ENCODE measurements around the gene ZCCHC4.

ZCCHC4 gene

GRCh38 chr4:25379591-25379990 lies 67.0 kb downstream of the ZCCHC4 start:
- Histone ChIP-seq H3K36me3 (ENCODE audit: low read depth) (peaks cover 45% of the 10 kb centered on the region), H3K27ac (ENCODE audit: poor library complexity, severe bottlenecking) (no peak overlapping the region), H3K4me1 (ENCODE audit: insufficient read depth, poor library complexity, severe bottlenecking) (no peaks in the 10 kb centered on the region), H3K9me3 (ENCODE audit: severe bottlenecking) (no peaks in the 10 kb centered on the region), H3K27me3 (ENCODE audit: insufficient read depth, poor library complexity, severe bottlenecking) (no peaks in the 10 kb centered on the region), H3K4me3 (ENCODE audit: severe bottlenecking) (no peak overlapping the region)
- ATAC-seq (ENCODE audit: low read depth) (no peak), DNase-seq (ENCODE audit: low spot score) (no peak)
- no peak for TF ChIP-seq CTCF (IDR thresholded peaks at IDR 0.05; ENCODE audit: poor library complexity, severe bottlenecking)

GRCh38 chr4:25383647-25384046 lies 71.1 kb downstream of the ZCCHC4 start:
- Histone ChIP-seq H3K27ac (ENCODE audit: poor library complexity, severe bottlenecking) (no peak overlapping the region), H3K4me3 (ENCODE audit: severe bottlenecking) (no peak overlapping the region), H3K27me3 (ENCODE audit: insufficient read depth, poor library complexity, severe bottlenecking) (no peaks in the 10 kb centered on the region), H3K9me3 (ENCODE audit: severe bottlenecking) (no peaks in the 10 kb centered on the region), H3K4me1 (ENCODE audit: insufficient read depth, poor library complexity, severe bottlenecking) (no peaks in the 10 kb centered on the region), H3K36me3 (ENCODE audit: low read depth) (peaks cover 77% of the 10 kb centered on the region)
- no peak for DNase-seq (ENCODE audit: low spot score)
- no peak for TF ChIP-seq CTCF (IDR thresholded peaks at IDR 0.05; ENCODE audit: poor library complexity, severe bottlenecking)
- ATAC-seq (ENCODE audit: low read depth): no peak

- no peaks in the 10 kb centered on the region for H3K27me3 ChIP-seq (ENCODE audit: insufficient read depth, poor library complexity, severe bottlenecking)
- H3K4me1 ChIP-seq (ENCODE audit: insufficient read depth, poor library complexity, severe bottlenecking): no peaks in the 10 kb centered on the region
- no peaks in the 10 kb centered on the region for H3K9me3 ChIP-seq (ENCODE audit: severe bottlenecking)
- TF ChIP-seq CTCF (IDR thresholded peaks at IDR 0.05; ENCODE audit: poor library complexity, severe bottlenecking): no peak
- H3K4me3 ChIP-seq (ENCODE audit: severe bottlenecking): no peak overlapping the region
- ATAC-seq (ENCODE audit: low read depth) (no peak), DNase-seq (ENCODE audit: low spot score) (no peak)
- no peak overlapping the region for H3K27ac ChIP-seq (ENCODE audit: poor library complexity, severe bottlenecking)
- H3K36me3 ChIP-seq (ENCODE audit: low read depth): peaks cover 83% of the 10 kb centered on the region
Observed at GRCh38 chr4:25386926-25387325, 74.4 kb downstream of the ZCCHC4 start.

- no peak overlapping the region for H3K4me3 ChIP-seq (ENCODE audit: severe bottlenecking)
- no peaks in the 10 kb centered on the region for H3K4me1 ChIP-seq (ENCODE audit: insufficient read depth, poor library complexity, severe bottlenecking)
- no peak overlapping the region for H3K27ac ChIP-seq (ENCODE audit: poor library complexity, severe bottlenecking)
- H3K9me3 ChIP-seq (ENCODE audit: severe bottlenecking): peaks cover 3% of the 10 kb centered on the region
- DNase-seq (ENCODE audit: low spot score) (no peak), ATAC-seq (ENCODE audit: low read depth) (no peak)
- no peak for TF ChIP-seq CTCF (IDR thresholded peaks at IDR 0.05; ENCODE audit: poor library complexity, severe bottlenecking)
- peaks cover 86% of the 10 kb centered on the region for H3K36me3 ChIP-seq (ENCODE audit: low read depth)
- H3K27me3 ChIP-seq (ENCODE audit: insufficient read depth, poor library complexity, severe bottlenecking): no peaks in the 10 kb centered on the region
Observed at GRCh38 chr4:25397305-25397704, 84.7 kb downstream of the ZCCHC4 start.

- peaks cover 86% of the 10 kb centered on the region for H3K36me3 ChIP-seq (ENCODE audit: low read depth)
- ATAC-seq (ENCODE audit: low read depth) (no peak), DNase-seq (ENCODE audit: low spot score) (no peak)
- H3K27ac ChIP-seq (ENCODE audit: poor library complexity, severe bottlenecking): no peak overlapping the region
- peaks cover 3% of the 10 kb centered on the region for H3K9me3 ChIP-seq (ENCODE audit: severe bottlenecking)
- no peaks in the 10 kb centered on the region for H3K27me3 ChIP-seq (ENCODE audit: insufficient read depth, poor library complexity, severe bottlenecking)
- H3K4me1 ChIP-seq (ENCODE audit: insufficient read depth, poor library complexity, severe bottlenecking): no peaks in the 10 kb centered on the region
- no peak for TF ChIP-seq CTCF (IDR thresholded peaks at IDR 0.05; ENCODE audit: poor library complexity, severe bottlenecking)
- H3K4me3 ChIP-seq (ENCODE audit: severe bottlenecking): no peak overlapping the region
Observed at GRCh38 chr4:25399510-25399909, 86.9 kb downstream of the ZCCHC4 start.

All from RWPE2 (cell line).